Measurements from ENCODE around the gene DERA. TPM values are rescaled to one million over a fixed set of nuclear protein-coding genes. Genes with fewer than 3 reads are reported as not detected.
"Not testable (repeated sequence)": the region's sequence is repeated elsewhere in the genome, so short reads cannot be mapped to it uniquely, and the experiment has no call there.

DERA gene
- total and polyA plus RNA-seq, 2 donors from 2014 or later = 40.2 to 59.5 TPM

DNA sequence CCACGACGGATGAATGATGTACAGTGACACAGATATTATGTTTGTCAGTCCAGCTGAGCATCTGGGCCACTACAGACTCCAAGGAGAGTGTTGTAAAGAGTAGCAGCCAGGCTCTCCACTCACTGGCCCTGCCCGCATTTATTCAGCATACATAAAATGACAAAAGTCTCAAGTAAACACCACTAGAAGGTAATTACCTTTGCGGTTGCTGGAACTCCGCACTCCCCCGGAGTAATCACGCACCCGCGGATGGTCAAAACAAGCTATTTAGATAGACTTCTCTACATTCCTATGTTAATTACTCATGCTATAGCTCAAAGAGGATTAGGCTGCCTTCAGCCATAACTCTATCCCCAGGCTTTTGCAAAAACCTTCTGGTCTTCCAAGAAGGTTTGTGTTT lies 47.8 kb upstream of the DERA start:
- intact Hi-C loops (cut with DNase I) = no loop called here

DNA sequence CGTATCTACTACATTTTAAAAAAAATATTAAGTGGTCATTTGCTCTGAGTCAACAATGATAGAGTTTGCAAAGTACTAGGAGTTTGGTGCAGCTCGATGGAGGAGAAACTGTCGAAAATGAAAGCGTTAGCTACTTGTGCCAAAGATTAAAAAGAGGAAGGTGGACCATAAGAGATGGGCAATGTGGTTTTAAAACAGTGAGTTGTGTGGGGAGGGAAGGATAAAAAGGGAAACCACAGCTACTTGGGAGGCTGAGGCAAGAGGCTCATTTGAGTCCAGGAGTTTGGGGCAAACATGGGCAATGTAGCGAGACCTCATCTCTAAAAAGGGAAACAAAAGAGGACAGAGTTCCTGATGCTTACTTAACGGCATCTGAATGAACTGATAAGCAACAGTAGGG lies 47.1 kb upstream of the DERA start:
- DNase-seq (no peak), FAIRE-seq (no peak)
- H3K27ac ChIP-seq (ENCODE audit: low read depth in 2 of 2, low read length in 2 of 2) = no peak overlapping the region
- H3K9me3 ChIP-seq (ENCODE audit: control insufficient read depth in 2 of 3, insufficient read depth in 1 of 3, low read length in 3 of 3) = no peaks in the 10 kb centered on the region
- TF ChIP-seq, protein P1, sequence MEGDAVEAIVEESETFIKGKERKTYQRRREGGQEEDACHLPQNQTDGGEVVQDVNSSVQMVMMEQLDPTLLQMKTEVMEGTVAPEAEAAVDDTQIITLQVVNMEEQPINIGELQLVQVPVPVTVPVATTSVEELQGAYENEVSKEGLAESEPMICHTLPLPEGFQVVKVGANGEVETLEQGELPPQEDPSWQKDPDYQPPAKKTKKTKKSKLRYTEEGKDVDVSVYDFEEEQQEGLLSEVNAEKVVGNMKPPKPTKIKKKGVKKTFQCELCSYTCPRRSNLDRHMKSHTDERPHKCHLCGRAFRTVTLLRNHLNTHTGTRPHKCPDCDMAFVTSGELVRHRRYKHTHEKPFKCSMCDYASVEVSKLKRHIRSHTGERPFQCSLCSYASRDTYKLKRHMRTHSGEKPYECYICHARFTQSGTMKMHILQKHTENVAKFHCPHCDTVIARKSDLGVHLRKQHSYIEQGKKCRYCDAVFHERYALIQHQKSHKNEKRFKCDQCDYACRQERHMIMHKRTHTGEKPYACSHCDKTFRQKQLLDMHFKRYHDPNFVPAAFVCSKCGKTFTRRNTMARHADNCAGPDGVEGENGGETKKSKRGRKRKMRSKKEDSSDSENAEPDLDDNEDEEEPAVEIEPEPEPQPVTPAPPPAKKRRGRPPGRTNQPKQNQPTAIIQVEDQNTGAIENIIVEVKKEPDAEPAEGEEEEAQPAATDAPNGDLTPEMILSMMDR (IDR thresholded peaks at IDR 0.05; ENCODE audit: borderline replicate concordance, extremely low read depth, insufficient read depth) = no peak
- no peaks in the 10 kb centered on the region for H3K4me1 ChIP-seq (ENCODE audit: control insufficient read depth in 2 of 3, insufficient read depth in 2 of 3, low read depth in 1 of 3, low read length in 3 of 3)
- intact Hi-C loops (cut with DNase I) = no loop called here
- no peaks in the 10 kb centered on the region for H3K27me3 ChIP-seq (ENCODE audit: control insufficient read depth, insufficient read depth, low read length)
- no peak overlapping the region for H3K4me3 ChIP-seq (ENCODE audit: low read length in 3 of 3)
- no peaks in the 10 kb centered on the region for H3K36me3 ChIP-seq (ENCODE audit: control insufficient read depth in 2 of 3, insufficient read depth in 3 of 3, low read length in 3 of 3)
- no peak overlapping the region for H3K9ac ChIP-seq (ENCODE audit: low read length in 3 of 3)

More for the DNA sequence above, 47.8 kb upstream of the DERA start:
- Histone ChIP-seq H3K9me3 (ENCODE audit: control insufficient read depth in 2 of 3, insufficient read depth in 1 of 3, low read length in 3 of 3) (no peaks in the 10 kb centered on the region), H3K9ac (ENCODE audit: low read length in 3 of 3) (no peak overlapping the region), H3K4me1 (ENCODE audit: control insufficient read depth in 2 of 3, insufficient read depth in 2 of 3, low read depth in 1 of 3, low read length in 3 of 3) (no peaks in the 10 kb centered on the region), H3K4me3 (ENCODE audit: low read length in 3 of 3) (no peak overlapping the region), H3K27me3 (ENCODE audit: control insufficient read depth, insufficient read depth, low read length) (no peaks in the 10 kb centered on the region), H3K27ac (ENCODE audit: low read depth in 2 of 2, low read length in 2 of 2) (no peak overlapping the region), H3K36me3 (ENCODE audit: control insufficient read depth in 2 of 3, insufficient read depth in 3 of 3, low read length in 3 of 3) (no peaks in the 10 kb centered on the region)
- no peak for DNase-seq
- FAIRE-seq = no peak
- TF ChIP-seq, protein P1 (IDR thresholded peaks at IDR 0.05; ENCODE audit: borderline replicate concordance, extremely low read depth, insufficient read depth) = no peak

DNA sequence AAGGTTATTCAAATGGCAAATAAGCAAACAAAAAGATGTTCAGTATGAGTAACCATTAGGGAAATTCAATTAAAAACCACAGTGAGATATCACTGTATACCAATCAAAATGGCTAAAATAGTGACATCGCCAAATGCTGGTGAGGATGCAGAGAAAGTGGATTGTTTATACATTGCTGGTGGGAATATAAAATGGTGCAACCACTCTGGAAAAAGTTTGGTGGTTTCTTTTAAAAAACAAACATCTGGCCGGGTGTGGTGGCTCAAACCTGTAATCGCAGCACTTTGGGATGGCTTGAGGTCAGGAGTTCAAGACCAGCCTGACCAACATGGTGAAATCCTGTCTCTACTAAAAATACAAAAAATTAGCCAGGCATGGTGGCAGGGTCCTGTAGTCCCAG lies 42.9 kb upstream of the DERA start:
- Histone ChIP-seq H3K27ac (ENCODE audit: low read depth in 2 of 2, low read length in 2 of 2) (no peak overlapping the region), H3K27me3 (ENCODE audit: control insufficient read depth, insufficient read depth, low read length) (no peaks in the 10 kb centered on the region), H3K36me3 (ENCODE audit: control insufficient read depth in 2 of 3, insufficient read depth in 3 of 3, low read length in 3 of 3) (no peaks in the 10 kb centered on the region), H3K4me3 (ENCODE audit: low read length in 3 of 3) (no peak overlapping the region), H3K9ac (ENCODE audit: low read length in 3 of 3) (no peak overlapping the region), H3K4me1 (ENCODE audit: control insufficient read depth in 2 of 3, insufficient read depth in 2 of 3, low read depth in 1 of 3, low read length in 3 of 3) (no peaks in the 10 kb centered on the region), H3K9me3 (ENCODE audit: control insufficient read depth in 2 of 3, insufficient read depth in 1 of 3, low read length in 3 of 3) (no peaks in the 10 kb centered on the region)
- TF ChIP-seq, protein P1 (IDR thresholded peaks at IDR 0.05; ENCODE audit: borderline replicate concordance, extremely low read depth, insufficient read depth) = no peak
- intact Hi-C loops (cut with DNase I) = no loop called here
- no peak for FAIRE-seq
- DNase-seq = no peak

GRCh38 chr12:15873556-15873955 lies 37.6 kb upstream of the DERA start:
- no peak overlapping the region for H3K4me3 ChIP-seq (ENCODE audit: low read length in 3 of 3)
- intact Hi-C loops (cut with DNase I) = no loop called here
- TF ChIP-seq, protein P1 (IDR thresholded peaks at IDR 0.05; ENCODE audit: borderline replicate concordance, extremely low read depth, insufficient read depth) = no peak
- no peaks in the 10 kb centered on the region for H3K36me3 ChIP-seq (ENCODE audit: control insufficient read depth in 2 of 3, insufficient read depth in 3 of 3, low read length in 3 of 3)
- H3K4me1 ChIP-seq (ENCODE audit: control insufficient read depth in 2 of 3, insufficient read depth in 2 of 3, low read depth in 1 of 3, low read length in 3 of 3) = no peaks in the 10 kb centered on the region
- FAIRE-seq (no peak), DNase-seq (no peak)
- H3K27me3 ChIP-seq (ENCODE audit: control insufficient read depth, insufficient read depth, low read length) = no peaks in the 10 kb centered on the region
- H3K27ac ChIP-seq (ENCODE audit: low read depth in 2 of 2, low read length in 2 of 2) = no peak overlapping the region
- H3K9ac ChIP-seq (ENCODE audit: low read length in 3 of 3) = no peak overlapping the region
- H3K9me3 ChIP-seq (ENCODE audit: control insufficient read depth in 2 of 3, insufficient read depth in 1 of 3, low read length in 3 of 3) = no peaks in the 10 kb centered on the region

DNA sequence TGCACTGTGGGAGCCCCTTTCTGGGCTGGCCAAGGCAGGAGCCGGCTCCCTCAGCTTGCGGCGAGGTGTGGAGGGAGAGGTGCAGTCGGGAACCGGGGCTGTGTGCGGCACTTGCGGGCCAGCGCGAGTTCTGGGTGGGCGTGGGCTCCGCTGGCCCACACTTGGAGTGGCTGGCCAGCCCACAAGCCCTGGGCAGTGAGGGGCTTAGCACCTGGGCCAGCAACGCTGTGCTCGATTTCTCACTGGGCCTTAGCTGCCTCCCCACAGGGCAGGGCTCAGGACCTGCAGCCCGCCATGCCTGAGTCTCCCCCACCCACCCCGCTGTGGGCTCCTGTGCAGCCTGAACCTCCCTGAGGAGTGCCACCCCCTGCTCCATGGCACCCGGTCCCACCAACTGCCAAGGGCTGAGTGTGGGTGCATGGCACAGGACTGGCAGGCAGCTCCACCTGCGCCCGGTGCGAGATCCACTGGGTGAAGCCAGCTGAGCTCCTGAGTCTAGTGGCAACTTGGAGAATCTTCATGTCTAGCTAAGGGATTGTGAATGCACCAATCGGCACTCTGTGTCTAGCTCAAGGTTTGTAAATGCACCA lies 36.5 kb upstream of the DERA start:
- H3K9ac ChIP-seq (ENCODE audit: low read length in 3 of 3); H3K4me1 ChIP-seq (ENCODE audit: control insufficient read depth in 2 of 3, insufficient read depth in 2 of 3, low read depth in 1 of 3, low read length in 3 of 3); DNase-seq; H3K36me3 ChIP-seq (ENCODE audit: control insufficient read depth in 2 of 3, insufficient read depth in 3 of 3, low read length in 3 of 3); H3K27ac ChIP-seq (ENCODE audit: low read depth in 2 of 2, low read length in 2 of 2); FAIRE-seq; intact Hi-C loops (cut with DNase I); H3K4me3 ChIP-seq (ENCODE audit: low read length in 3 of 3); H3K9me3 ChIP-seq (ENCODE audit: control insufficient read depth in 2 of 3, insufficient read depth in 1 of 3, low read length in 3 of 3); H3K27me3 ChIP-seq (ENCODE audit: control insufficient read depth, insufficient read depth, low read length): not testable (repeated sequence)

All from kidney (tissue), 14 donors.